Cerebellar cortex (tissue), 1 donor: ENCODE data around the gene NCR3LG1.

Experiments
- DNase-seq: peaks from one replicate; pipeline ENCODE4 v3.0.0-alpha.2; 2015; ENCODE audit warnings: low spot score

Gene NCR3LG1

GRCh38 chr11:17394743-17395390 lies 43.3 kb downstream of the NCR3LG1 start:
- no peak for DNase-seq

GRCh38 chr11:17395554-17395961 lies 44.0 kb downstream of the NCR3LG1 start:
- DNase-seq: no peak

GRCh38 chr11:17395978-17396377 lies 44.4 kb downstream of the NCR3LG1 start:
- DNase-seq: no peak

- no peak for DNase-seq
These were observed 45.2 kb downstream of the NCR3LG1 start for GRCh38 chr11:17396598-17397310.

GRCh38 chr11:17397311-17398002 lies 45.9 kb downstream of the NCR3LG1 start:
- no peak for DNase-seq

- no peak for DNase-seq
These were observed 47.6 kb downstream of the NCR3LG1 start for GRCh38 chr11:17399236-17399635.

- no peak for DNase-seq
These were observed 48.6 kb downstream of the NCR3LG1 start for GRCh38 chr11:17400048-17400775.

- no peak for DNase-seq
These were observed 49.7 kb downstream of the NCR3LG1 start for GRCh38 chr11:17401316-17401715.

GRCh38 chr11:17401841-17402240 lies 50.2 kb downstream of the NCR3LG1 start:
- DNase-seq: no peak

- DNase-seq: no peak
These were observed 50.9 kb downstream of the NCR3LG1 start for GRCh38 chr11:17402486-17402885.

GRCh38 chr11:17403980-17404759 lies 52.6 kb downstream of the NCR3LG1 start:
- no peak for DNase-seq

- DNase-seq: no peak
These were observed 53.8 kb downstream of the NCR3LG1 start for GRCh38 chr11:17405232-17406005.

- DNase-seq: no peak
These were observed 54.6 kb downstream of the NCR3LG1 start for GRCh38 chr11:17406082-17406817.

GRCh38 chr11:17406818-17407149 lies 55.2 kb downstream of the NCR3LG1 start:
- no peak for DNase-seq

GRCh38 chr11:17407575-17407974 lies 56.0 kb downstream of the NCR3LG1 start:
- no peak for DNase-seq

GRCh38 chr11:17408026-17408425 lies 56.4 kb downstream of the NCR3LG1 start:
- DNase-seq: no peak

GRCh38 chr11:17408641-17409040 lies 57.0 kb downstream of the NCR3LG1 start:
- no peak for DNase-seq

GRCh38 chr11:17410606-17411379 lies 59.2 kb downstream of the NCR3LG1 start:
- no peak for DNase-seq

GRCh38 chr11:17411418-17411817 lies 59.8 kb downstream of the NCR3LG1 start:
- DNase-seq: no peak
